ENCODE data around the gene PRICKLE2. TPM values are rescaled to one million over a fixed set of nuclear protein-coding genes. Genes with fewer than 3 reads are reported as not detected.

Gene PRICKLE2
- total RNA-seq, 1 experiment from 2014 or later: 3.2 TPM

DNA sequence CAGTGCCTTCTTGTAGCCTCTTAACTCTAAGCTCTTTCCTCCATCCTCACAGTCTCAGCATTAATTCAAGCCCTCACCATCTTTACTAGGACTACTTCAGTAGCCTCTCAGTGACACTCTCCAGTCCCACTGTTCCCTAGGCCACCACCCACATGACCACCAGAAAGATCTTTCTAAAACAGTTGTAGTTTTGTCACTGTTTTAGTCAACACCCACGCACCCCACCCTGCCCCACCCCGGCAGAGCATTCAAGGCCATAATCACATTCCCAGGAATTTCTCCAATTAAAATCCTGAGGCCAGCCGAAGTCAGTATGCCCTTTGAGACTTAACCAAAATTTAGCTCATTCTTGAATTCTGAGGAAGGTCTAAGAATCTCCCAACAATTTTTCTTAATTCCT, 170.8 kb downstream of the PRICKLE2 start:
- no CpG with 5 or more reads among the region's 3 CpGs for WGBS (ENCODE audit: extremely low coverage, insufficient read length, low lambda C conversion rate)
- Histone ChIP-seq H3K79me1 (ENCODE audit: insufficient read depth, low read depth, low read length, poor library complexity, severe bottlenecking) (no peaks in the 10 kb centered on the region), H3K9ac (ENCODE audit: extremely low read depth, insufficient read length, low read length) (no peak overlapping the region), H3K18ac (ENCODE audit: insufficient read length, low read depth, low read length) (no peak overlapping the region), H4K8ac (replicated peaks; ENCODE audit: insufficient read length, low read depth, low read length) (no peak overlapping the region), H3K4me1 (ENCODE audit: insufficient read depth, low read length) (no peaks in the 10 kb centered on the region; the same call in 1 of the 2 replicates), H2BK20ac (ENCODE audit: low read depth, low read length, poor library complexity, severe bottlenecking) (no peak overlapping the region), H4K91ac (ENCODE audit: insufficient read length, low read depth, low read length) (no peak overlapping the region), H3K23ac (ENCODE audit: insufficient read length, low read depth, low read length) (no peak overlapping the region), H3T11ph (ENCODE audit: low read length) (no peak overlapping the region), H3K9me3 (ENCODE audit: control insufficient read depth, low read depth, low read length) (no peaks in the 10 kb centered on the region), H3K27ac (ENCODE audit: insufficient read length, low read depth, low read length) (no peak overlapping the region), H3K14ac (ENCODE audit: insufficient read depth, low read length) (no peak overlapping the region), H3K4ac (ENCODE audit: low read depth, low read length) (no peak overlapping the region), H4K20me1 (ENCODE audit: control insufficient read depth, insufficient read depth, insufficient read length) (no peaks in the 10 kb centered on the region), H2BK5ac (ENCODE audit: insufficient read length, low read length) (no peak overlapping the region), H2BK12ac (ENCODE audit: insufficient read length, low read depth, low read length) (no peak overlapping the region), H3K79me2 (ENCODE audit: insufficient read depth, low read length) (no peaks in the 10 kb centered on the region), H2BK120ac (ENCODE audit: low read depth, low read length, poor library complexity, severe bottlenecking) (no peak overlapping the region), H2AK5ac (ENCODE audit: insufficient read length, low read length) (no peak overlapping the region), H2AFZ (ENCODE audit: low read length) (no peak overlapping the region), H3K4me2 (ENCODE audit: insufficient read depth, insufficient read length, low read length) (no peak overlapping the region), H4K5ac (ENCODE audit: insufficient read length, low read depth, low read length) (no peak overlapping the region), H3K56ac (ENCODE audit: insufficient read length, low read depth, low read length) (no peak overlapping the region), H3K23me2 (ENCODE audit: insufficient read length, low read depth, low read length, poor library complexity, severe bottlenecking) (no peaks in the 10 kb centered on the region), H3K27me3 (ENCODE audit: insufficient read depth, low read length) (no peaks in the 10 kb centered on the region), H2BK15ac (ENCODE audit: low read depth, low read length) (no peak overlapping the region)
- Mint-ChIP-seq H3K4me1 (peaks cover 25 to 26% of the 10 kb centered on the region in 2 experiments), H3K9me3 (no peaks in the 10 kb centered on the region; a peak in 1 of 5 replicates), H3K27ac (no peak overlapping the region), H3K27me3 (ENCODE audit: low read depth) (no peaks in the 10 kb centered on the region; the same call in 1 of the 2 replicates), H3K4me3 (no peak overlapping the region), H3K36me3 (ENCODE audit: insufficient read depth in 1 of 3, low read depth in 3 of 3) (no peaks in the 10 kb centered on the region)
- TF ChIP-seq, protein P1, sequence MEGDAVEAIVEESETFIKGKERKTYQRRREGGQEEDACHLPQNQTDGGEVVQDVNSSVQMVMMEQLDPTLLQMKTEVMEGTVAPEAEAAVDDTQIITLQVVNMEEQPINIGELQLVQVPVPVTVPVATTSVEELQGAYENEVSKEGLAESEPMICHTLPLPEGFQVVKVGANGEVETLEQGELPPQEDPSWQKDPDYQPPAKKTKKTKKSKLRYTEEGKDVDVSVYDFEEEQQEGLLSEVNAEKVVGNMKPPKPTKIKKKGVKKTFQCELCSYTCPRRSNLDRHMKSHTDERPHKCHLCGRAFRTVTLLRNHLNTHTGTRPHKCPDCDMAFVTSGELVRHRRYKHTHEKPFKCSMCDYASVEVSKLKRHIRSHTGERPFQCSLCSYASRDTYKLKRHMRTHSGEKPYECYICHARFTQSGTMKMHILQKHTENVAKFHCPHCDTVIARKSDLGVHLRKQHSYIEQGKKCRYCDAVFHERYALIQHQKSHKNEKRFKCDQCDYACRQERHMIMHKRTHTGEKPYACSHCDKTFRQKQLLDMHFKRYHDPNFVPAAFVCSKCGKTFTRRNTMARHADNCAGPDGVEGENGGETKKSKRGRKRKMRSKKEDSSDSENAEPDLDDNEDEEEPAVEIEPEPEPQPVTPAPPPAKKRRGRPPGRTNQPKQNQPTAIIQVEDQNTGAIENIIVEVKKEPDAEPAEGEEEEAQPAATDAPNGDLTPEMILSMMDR (conservative IDR thresholded peaks at IDR 0.05): no peak
- DNase-seq: no peak
